VCaP (cell line): ENCODE measurements around the gene CEP131.
"Not testable (repeated sequence)": the region's sequence is repeated elsewhere in the genome, so short reads cannot be mapped to it uniquely, and the experiment has no call there.

ENCODE experiments used
- H3K27ac ChIP-seq: fragments of 450-650 bp; 2 replicates; pipeline ENCODE4 v1.5.1; 2017
- TF ChIP-seq, protein P1 (sequence below): fragments of 450-650 bp; conservative IDR thresholded peaks from 2 replicates; pipeline ENCODE4 v1.5.1; 2017; ENCODE audit warnings: mild to moderate bottlenecking, moderate library complexity

CEP131 gene

DNA sequence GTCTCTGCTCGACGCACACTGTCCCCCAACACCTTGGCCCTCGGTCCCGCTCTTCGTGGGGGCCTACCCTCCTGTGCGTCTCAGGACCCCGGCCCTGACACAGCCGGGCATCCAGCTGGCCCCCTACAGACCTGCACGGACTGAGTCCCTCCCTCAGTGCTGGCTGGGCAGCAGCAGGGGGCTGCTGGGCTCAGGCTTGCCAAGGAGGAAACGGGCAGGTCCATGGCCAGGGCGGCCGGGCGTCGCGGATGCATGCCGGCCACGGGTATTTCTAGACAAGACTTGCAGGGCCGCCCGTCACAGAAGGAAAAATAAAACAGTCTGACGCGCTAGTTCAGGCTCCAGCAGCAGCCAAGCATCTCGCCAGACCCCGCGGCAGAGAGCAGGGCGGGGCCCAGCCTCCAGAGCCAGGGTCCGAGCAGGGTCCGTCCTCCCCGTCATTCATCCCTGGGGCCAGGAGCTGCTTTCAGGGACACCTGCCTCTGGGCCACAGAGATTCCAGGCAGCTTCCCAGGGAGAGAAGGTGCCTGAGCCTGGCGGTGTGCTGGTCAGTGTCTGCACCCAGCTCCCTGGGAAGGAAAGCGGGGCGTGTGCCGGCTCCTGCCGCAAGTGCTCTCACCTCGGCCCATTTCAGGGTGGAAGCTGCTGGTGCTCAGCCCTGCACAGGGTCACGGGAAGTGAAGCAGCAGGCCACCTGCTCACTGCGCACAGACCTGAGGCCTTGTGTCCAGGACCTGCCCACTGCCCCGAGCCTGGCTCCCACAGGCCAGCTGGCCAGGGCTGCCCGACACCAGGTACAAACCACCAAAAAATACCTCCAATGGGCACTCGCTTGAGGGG lies 64.7 kb downstream of the CEP131 start:
- H3K27ac ChIP-seq: no peak overlapping the region
- TF ChIP-seq, protein P1, sequence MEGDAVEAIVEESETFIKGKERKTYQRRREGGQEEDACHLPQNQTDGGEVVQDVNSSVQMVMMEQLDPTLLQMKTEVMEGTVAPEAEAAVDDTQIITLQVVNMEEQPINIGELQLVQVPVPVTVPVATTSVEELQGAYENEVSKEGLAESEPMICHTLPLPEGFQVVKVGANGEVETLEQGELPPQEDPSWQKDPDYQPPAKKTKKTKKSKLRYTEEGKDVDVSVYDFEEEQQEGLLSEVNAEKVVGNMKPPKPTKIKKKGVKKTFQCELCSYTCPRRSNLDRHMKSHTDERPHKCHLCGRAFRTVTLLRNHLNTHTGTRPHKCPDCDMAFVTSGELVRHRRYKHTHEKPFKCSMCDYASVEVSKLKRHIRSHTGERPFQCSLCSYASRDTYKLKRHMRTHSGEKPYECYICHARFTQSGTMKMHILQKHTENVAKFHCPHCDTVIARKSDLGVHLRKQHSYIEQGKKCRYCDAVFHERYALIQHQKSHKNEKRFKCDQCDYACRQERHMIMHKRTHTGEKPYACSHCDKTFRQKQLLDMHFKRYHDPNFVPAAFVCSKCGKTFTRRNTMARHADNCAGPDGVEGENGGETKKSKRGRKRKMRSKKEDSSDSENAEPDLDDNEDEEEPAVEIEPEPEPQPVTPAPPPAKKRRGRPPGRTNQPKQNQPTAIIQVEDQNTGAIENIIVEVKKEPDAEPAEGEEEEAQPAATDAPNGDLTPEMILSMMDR: no peak

DNA sequence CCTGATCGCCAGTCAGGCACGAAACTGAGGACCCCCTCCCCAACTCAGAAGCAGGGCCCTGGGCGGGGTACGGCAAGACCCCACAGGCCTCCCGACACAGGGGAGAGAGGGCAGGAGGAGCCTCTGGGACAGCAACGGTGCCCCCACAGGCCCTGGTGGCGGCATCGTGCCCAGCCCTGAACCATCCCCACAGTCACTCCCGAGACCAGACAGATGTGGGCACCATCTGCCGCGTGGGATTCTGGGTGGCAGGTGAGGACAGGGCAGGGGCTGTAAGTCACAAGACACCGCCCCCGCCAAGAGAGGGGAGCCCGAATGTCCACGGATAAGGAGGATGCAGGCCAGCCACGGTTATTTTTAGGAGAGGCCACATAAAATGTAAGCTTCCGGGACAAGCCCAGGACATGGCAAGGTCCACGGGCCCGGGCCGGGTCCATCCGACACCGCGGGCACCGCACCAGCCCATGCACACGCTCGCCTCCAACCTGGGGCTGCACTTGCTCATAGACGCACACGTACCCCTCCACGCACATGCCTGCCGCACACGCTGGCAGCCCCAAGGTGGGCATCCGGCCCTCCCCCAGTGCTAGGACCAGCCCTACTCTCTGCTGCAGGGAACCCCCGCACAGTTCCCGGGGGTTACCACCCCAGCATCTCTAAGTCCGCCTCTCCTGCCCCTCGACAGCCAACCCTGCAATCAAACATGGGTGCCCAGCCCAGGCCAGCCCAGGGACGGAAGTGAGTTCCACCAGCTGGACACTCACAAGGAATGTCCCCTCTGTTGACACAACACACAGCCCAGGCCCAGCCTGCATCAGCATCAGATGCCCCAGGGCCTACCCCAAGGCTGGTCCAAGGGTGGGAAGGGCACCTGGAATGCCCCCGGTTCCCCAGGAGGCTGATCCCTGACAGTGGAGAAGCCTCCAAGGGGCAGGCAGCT lies 65.6 kb downstream of the CEP131 start:
- TF ChIP-seq, protein P1: no peak
- H3K27ac ChIP-seq: no peak overlapping the region

DNA sequence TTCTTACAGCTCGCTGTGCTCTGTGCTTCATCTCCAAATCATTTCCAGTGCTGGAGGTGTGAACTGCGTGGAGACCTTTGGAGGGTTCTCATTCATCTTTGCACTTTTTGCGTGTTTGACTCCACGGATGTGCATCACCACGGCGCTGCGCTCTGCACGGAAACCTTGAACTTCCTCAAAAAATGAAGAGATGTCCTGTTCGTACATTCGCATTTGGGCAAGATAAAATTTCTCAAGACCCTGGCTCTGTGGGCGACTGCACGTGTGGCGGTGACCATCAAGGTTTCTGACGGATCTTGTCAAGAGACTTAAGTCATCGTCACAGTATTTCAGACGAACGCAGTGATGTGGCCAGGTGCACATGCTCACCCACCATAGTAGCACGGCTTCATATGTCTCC lies 67.8 kb downstream of the CEP131 start:
- TF ChIP-seq, protein P1: no peak
- no peak overlapping the region for H3K27ac ChIP-seq

DNA sequence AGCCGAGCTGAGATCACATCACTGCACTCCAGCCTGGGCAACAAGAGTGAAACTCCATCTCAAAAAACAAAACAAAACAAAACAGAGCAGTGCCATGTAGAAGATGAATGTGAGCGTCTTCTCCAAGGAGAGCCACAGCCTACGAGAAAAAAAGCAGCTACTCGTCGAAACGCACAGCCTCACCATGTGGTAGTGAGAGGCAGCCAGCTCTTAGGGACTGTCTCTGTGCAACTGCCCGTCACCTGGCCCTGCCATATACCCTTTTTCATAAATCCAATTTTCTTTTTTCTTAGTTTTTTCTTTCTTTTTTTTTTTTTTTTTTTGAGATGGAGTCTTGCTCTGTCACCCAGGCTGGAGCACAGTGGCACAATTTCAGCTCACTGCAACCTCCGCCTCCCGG lies 68.7 kb downstream of the CEP131 start:
- not testable (repeated sequence) for H3K27ac ChIP-seq

DNA sequence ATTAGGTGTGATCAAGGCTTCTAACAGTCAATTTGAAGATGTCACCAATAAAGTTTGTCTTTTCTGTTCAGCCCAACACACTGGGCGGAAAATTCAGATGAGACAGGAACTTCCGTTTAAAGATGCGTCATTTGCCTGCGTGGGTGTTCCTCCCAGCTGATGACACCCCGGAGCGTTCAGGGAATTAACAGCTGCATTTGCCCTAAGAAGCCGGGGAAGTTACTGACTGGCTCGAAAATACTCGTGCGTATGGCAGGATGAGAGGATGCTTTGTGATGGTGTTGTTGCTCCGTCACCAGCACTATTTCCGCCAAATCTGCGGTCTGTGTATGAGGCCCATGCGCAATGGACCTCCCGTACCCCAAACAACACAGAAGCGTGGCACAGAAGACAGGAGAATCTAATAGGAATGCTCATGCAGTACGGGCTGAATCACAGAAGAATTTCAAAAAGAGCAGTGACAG lies 69.4 kb downstream of the CEP131 start:
- H3K27ac ChIP-seq: no peak overlapping the region
- TF ChIP-seq, protein P1: no peak

DNA sequence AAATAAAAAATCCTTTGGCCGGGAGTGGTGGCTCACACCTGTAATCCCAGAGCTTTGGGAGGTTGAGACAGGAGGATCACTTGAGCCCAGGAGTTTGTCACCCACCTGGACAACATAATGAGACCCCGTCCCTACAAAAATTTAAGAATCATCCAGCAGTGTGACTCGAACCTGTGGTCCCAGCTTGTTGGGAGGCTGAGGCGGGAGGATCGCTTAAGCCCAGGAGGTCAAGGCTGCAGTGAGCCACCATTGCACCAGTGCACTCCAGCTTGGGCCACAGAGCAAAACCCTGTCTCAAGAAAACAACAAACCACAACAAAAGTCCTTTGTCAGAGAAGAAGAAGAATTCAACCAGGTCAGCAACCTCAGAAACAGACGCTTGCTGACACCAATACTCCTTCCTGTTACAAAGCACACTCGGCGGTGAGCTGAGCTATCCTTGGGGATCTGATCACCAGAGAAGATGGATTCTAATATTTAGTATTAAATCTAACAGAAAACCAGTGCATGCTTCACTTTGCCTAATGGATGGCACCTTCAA lies 70.4 kb downstream of the CEP131 start:
- no peak overlapping the region for H3K27ac ChIP-seq
- TF ChIP-seq, protein P1: no peak

DNA sequence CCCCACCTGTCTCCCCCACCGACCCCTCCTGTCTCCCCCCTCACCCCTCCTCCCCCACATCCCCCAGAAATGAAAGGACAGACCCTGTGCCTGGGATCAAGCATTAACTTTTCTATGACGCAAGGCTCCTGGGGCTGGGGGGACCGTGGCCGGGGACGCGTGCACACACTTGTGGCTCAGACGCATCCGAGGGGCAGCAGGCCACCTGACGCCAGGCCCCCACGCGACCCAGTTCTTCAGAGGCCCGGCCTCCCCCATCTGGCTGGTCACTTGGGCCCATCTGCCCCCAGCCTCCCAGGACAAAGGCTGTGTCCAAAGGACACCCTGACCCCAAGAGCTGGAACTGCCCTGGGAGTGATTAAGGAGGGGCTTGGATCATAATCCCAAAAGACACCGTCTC lies 71.5 kb downstream of the CEP131 start:
- no peak overlapping the region for H3K27ac ChIP-seq
- TF ChIP-seq, protein P1: no peak
